ENCODE measurements around the gene ADGRG7.

ADGRG7 gene

GRCh38 chr3:100629421-100630127, 20.2 kb downstream of the ADGRG7 start:
- TF ChIP-seq CTCF (IDR thresholded peaks at IDR 0.05), result no peak
- Histone ChIP-seq H3K4me3 (ENCODE audit: low read depth, low read length) (no peak overlapping the region), H3K36me3 (ENCODE audit: control insufficient read depth, insufficient read depth, low read length) (no peaks in the 10 kb centered on the region), H3K4me2 (ENCODE audit: low read length) (no peak overlapping the region), H3K9me3 (ENCODE audit: control insufficient read depth, low read length) (no peaks in the 10 kb centered on the region), H3K79me2 (no peaks in the 10 kb centered on the region), H3K4me1 (no peaks in the 10 kb centered on the region), H2AFZ (no peak overlapping the region), H3K27me3 (ENCODE audit: control insufficient read depth, insufficient read depth, low read length) (no peaks in the 10 kb centered on the region), H3K27ac (no peak overlapping the region), H3K9ac (no peak overlapping the region)

GRCh38 chr3:100630664-100631063, 21.3 kb downstream of the ADGRG7 start:
- H2AFZ ChIP-seq, result no peak overlapping the region
- no peak for TF ChIP-seq CTCF (IDR thresholded peaks at IDR 0.05)
- H3K27me3 ChIP-seq (ENCODE audit: control insufficient read depth, insufficient read depth, low read length), result no peaks in the 10 kb centered on the region
- H3K79me2 ChIP-seq, result no peaks in the 10 kb centered on the region
- no peak overlapping the region for H3K27ac ChIP-seq
- H3K4me3 ChIP-seq (ENCODE audit: low read depth, low read length), result no peak overlapping the region
- H3K9me3 ChIP-seq (ENCODE audit: control insufficient read depth, low read length), result no peaks in the 10 kb centered on the region
- no peak overlapping the region for H3K9ac ChIP-seq
- no peaks in the 10 kb centered on the region for H3K36me3 ChIP-seq (ENCODE audit: control insufficient read depth, insufficient read depth, low read length)
- H3K4me2 ChIP-seq (ENCODE audit: low read length), result no peak overlapping the region
- no peaks in the 10 kb centered on the region for H3K4me1 ChIP-seq

- Histone ChIP-seq H3K27me3 (ENCODE audit: control insufficient read depth, insufficient read depth, low read length) (no peaks in the 10 kb centered on the region), H3K4me1 (no peaks in the 10 kb centered on the region), H3K79me2 (no peaks in the 10 kb centered on the region), H3K9ac (no peak overlapping the region), H3K4me3 (ENCODE audit: low read depth, low read length) (no peak overlapping the region), H3K4me2 (ENCODE audit: low read length) (no peak overlapping the region), H3K9me3 (ENCODE audit: control insufficient read depth, low read length) (no peaks in the 10 kb centered on the region), H3K36me3 (ENCODE audit: control insufficient read depth, insufficient read depth, low read length) (no peaks in the 10 kb centered on the region), H2AFZ (no peak overlapping the region), H3K27ac (no peak overlapping the region)
- no peak for TF ChIP-seq CTCF (IDR thresholded peaks at IDR 0.05)
Observed at GRCh38 chr3:100631236-100631635, 21.8 kb downstream of the ADGRG7 start.

GRCh38 chr3:100634493-100635272, 25.3 kb downstream of the ADGRG7 start:
- H3K79me2 ChIP-seq, result no peaks in the 10 kb centered on the region
- no peak for TF ChIP-seq CTCF (IDR thresholded peaks at IDR 0.05)
- no peak overlapping the region for H3K27ac ChIP-seq
- H3K36me3 ChIP-seq (ENCODE audit: control insufficient read depth, insufficient read depth, low read length), result no peaks in the 10 kb centered on the region
- no peaks in the 10 kb centered on the region for H3K4me1 ChIP-seq
- H3K27me3 ChIP-seq (ENCODE audit: control insufficient read depth, insufficient read depth, low read length), result no peaks in the 10 kb centered on the region
- no peak overlapping the region for H3K9ac ChIP-seq
- no peaks in the 10 kb centered on the region for H3K9me3 ChIP-seq (ENCODE audit: control insufficient read depth, low read length)
- no peak overlapping the region for H3K4me3 ChIP-seq (ENCODE audit: low read depth, low read length)
- no peak overlapping the region for H3K4me2 ChIP-seq (ENCODE audit: low read length)
- no peak overlapping the region for H2AFZ ChIP-seq
